ENCODE results near the gene TMEM139. TPM values are rescaled to one million over a fixed set of nuclear protein-coding genes. Genes with fewer than 3 reads are reported as not detected.

The TMEM139 gene
- total and polyA plus RNA-seq, 8 donors: 4.2 to 17.3 (median 7.0) TPM

GRCh38 chr7:143271240-143271639 is 13.5 kb upstream of the TMEM139 start:
- FAIRE-seq: no peak
- Histone ChIP-seq H3K36me3 (peaks cover 0 to 26% (median 12%) of the 10 kb centered on the region in 3 donors), H3K4me3 (no peak overlapping the region), H3K27me3 (no peaks in the 10 kb centered on the region), H3K4me1 (no peaks in the 10 kb centered on the region), H3K9me3 (no peaks in the 10 kb centered on the region), H3K27ac (no peak overlapping the region)
- intact Hi-C loops (cut with DNase I): no loop called here
- no peak for DNase-seq
- no peak for TF ChIP-seq CTCF (IDR thresholded peaks at IDR 0.05)
- 85 to 95% methylated on average over 1 of the region's 1 CpG for WGBS, 2 donors
- no peak for ATAC-seq

DNA sequence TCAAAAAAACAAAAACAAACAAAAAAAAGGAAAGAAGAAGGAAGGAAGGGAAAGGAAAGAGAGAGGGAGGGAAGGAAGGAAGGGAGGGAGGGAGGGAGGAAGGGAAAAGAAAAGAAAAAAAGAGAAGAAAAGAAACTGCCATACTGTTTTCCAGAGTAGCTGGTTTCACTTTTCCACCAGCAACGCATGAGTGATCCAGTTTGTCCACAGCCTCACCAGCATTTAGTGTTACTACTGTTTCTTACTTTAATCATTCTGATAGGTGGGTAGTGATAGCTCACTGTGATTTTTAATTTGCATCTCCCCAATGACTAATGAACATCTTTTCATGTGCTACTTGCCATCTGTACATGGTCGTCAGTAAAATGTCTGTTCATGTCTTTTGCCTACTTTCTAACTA is 11.9 kb upstream of the TMEM139 start:
- H3K27ac ChIP-seq: no peak overlapping the region
- no peaks in the 10 kb centered on the region for H3K27me3 ChIP-seq
- FAIRE-seq (no peak), ATAC-seq (no peak), DNase-seq (no peak)
- 89 to 95% methylated on average over 2 of the region's 2 CpGs for WGBS, 2 donors
- peaks cover 0 to 21% (median 9%) of the 10 kb centered on the region in 3 donors for H3K36me3 ChIP-seq
- TF ChIP-seq CTCF (IDR thresholded peaks at IDR 0.05): no peak
- no peaks in the 10 kb centered on the region for H3K4me1 ChIP-seq
- intact Hi-C loops (cut with DNase I): no loop called here
- no peak overlapping the region for H3K4me3 ChIP-seq
- H3K9me3 ChIP-seq: no peaks in the 10 kb centered on the region

DNA sequence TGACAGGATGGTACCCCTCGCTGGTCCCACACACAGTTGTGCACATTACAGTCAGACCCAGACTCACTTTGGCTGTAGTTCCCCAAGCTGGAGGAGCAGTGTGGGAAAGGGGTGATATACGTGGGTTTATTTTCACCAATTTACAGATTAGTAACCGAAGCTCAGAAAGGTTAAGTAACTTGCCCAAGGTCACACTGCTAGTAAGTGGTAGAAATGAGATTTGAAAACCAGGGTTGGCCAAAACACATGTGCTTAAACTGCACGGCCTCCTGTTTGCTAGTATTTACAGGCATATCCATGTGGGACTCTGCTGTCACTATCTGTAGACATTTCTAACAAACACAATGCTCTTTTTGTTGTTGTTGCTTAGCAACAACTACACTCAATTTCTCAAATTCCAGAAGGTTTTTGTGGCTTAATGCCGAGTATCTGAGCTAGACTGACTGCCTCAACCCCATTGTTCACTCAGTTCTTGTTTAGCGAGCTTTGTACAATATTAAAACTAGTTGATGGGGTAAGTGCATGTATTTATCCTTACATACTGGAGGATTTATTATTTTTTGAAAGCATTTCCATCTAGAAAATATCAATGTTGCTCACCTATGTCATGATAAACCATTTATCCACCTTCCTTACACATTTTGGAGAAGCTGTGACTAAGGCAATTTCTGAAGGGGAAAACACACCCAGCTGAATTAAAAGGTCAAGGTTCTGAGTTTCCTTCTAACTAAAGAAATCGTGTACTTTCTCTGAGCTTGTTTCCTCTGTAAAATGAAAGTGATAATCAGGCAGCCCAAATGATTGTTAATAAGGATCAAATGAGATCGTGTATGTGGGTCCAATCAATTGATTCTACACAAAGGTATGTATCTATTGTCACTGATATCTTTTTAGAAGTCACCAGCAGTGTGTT is 5.3 kb upstream of the TMEM139 start:
- Histone ChIP-seq H3K27me3 (no peaks in the 10 kb centered on the region), H3K4me1 (peaks cover 4 to 17% (median 16%) of the 10 kb centered on the region in 3 donors), H3K9me3 (no peaks in the 10 kb centered on the region), H3K4me3 (no peak overlapping the region), H3K36me3 (no peaks in the 10 kb centered on the region), H3K27ac (peak overlapping the region; percentile 24 to 79 (median 54))
- FAIRE-seq (peak; percentile 74), DNase-seq (no peak), ATAC-seq (peak; percentile 84 to 91 (median 87))
- no peak for TF ChIP-seq CTCF (IDR thresholded peaks at IDR 0.05)
- intact Hi-C loops (cut with DNase I): no loop called here
- 24% methylated on average over 8 of the region's 8 CpGs for WGBS, 2 donors

DNA sequence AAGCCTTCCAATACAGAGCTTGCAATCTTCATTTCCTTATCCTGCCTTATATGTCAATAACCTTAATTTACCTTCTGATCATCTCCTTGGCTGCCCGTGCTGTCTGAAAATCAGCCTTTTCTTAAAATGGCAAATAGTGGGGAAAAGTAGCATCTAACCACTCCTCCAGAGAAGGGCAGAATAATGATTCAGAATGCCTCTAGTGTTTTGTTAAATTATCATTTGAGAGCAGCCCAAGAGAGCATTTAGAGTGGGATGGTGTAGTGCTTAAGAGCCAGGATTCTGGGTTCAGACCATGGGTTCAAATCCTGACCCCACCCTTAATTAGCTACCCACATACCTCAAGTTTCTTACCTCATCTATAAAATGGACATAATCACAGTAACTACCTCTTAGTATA is 4.6 kb upstream of the TMEM139 start:
- WGBS, 2 donors: 29 to 48% methylated on average over 1 of the region's 1 CpG
- peaks cover 4 to 17% (median 16%) of the 10 kb centered on the region in 3 donors for H3K4me1 ChIP-seq
- no peaks in the 10 kb centered on the region for H3K36me3 ChIP-seq
- H3K9me3 ChIP-seq: no peaks in the 10 kb centered on the region
- no peak overlapping the region for H3K4me3 ChIP-seq
- intact Hi-C loops (cut with DNase I): no loop called here
- no peak for TF ChIP-seq CTCF (IDR thresholded peaks at IDR 0.05)
- H3K27me3 ChIP-seq: no peaks in the 10 kb centered on the region
- ATAC-seq (no peak), DNase-seq (no peak), FAIRE-seq (no peak)
- H3K27ac ChIP-seq: peak overlapping the region; percentile 24 to 79 (median 54)

DNA sequence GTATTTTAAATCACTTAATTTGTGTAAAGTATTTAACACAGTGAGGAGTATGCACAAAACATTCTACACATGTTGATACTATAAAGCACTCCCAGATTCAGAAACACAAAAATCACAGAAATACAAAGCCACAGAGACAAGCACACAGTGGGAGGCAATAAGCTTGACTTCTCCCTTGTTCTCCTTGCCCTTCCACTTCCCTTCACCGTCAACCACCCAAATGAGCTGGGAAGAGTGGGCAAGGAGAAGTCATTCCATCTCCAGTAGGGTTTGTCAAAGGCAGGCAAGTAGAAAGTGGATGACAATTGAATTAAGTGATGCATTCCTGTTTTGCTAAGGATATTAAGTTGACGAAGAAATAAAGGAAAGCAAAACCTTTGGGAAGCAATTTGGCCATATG is 4.2 kb upstream of the TMEM139 start:
- Histone ChIP-seq H3K4me1 (peaks cover 4 to 17% (median 16%) of the 10 kb centered on the region in 3 donors), H3K27ac (peak overlapping the region; percentile 24 to 79 (median 54)), H3K4me3 (no peak overlapping the region), H3K36me3 (no peaks in the 10 kb centered on the region), H3K27me3 (no peaks in the 10 kb centered on the region), H3K9me3 (no peaks in the 10 kb centered on the region)
- ATAC-seq: no peak
- no peak for TF ChIP-seq CTCF (IDR thresholded peaks at IDR 0.05)
- FAIRE-seq: no peak
- no peak for DNase-seq
- intact Hi-C loops (cut with DNase I): no loop called here
- 86 to 89% methylated on average over 2 of the region's 2 CpGs for WGBS, 2 donors
